GM12878 (cell line): ENCODE measurements around the gene FIBCD1. TPM values are rescaled to one million over a fixed set of nuclear protein-coding genes. Genes with fewer than 3 reads are reported as not detected.

Experiments
- DPF2 ChIP-seq: fragments of 450-650 bp; IDR thresholded peaks from 2 replicates; pipeline ENCODE4 v1.6.1; 2017; ENCODE audit warnings: mild to moderate bottlenecking
- E4F1 ChIP-seq: fragments of 450-650 bp; IDR thresholded peaks from 2 replicates; pipeline ENCODE4 v1.6.1; 2018; ENCODE audit warnings: borderline replicate concordance, mild to moderate bottlenecking; ENCODE audit not compliant: partially characterized antibody
- ETV6 ChIP-seq, 2 experiments: fragments of 450-650 bp in 1 of 2; IDR thresholded peaks in 1 of 2; conservative IDR thresholded peaks in 1 of 2; 2 replicates each; pipeline ENCODE4 v1.6.1; 2014; ENCODE audit warnings: antibody characterized with exemption in 1 of 2, borderline replicate concordance in 1 of 2, low read depth in 1 of 2, mild to moderate bottlenecking in 1 of 2, moderate library complexity in 1 of 2
- HDAC6 ChIP-seq: fragments of 200-600 bp; sonication (generic); IDR thresholded peaks from one replicate; pipeline ENCODE4 v1.8.0; 2017; ENCODE audit warnings: antibody characterized with exemption; ENCODE audit not compliant: unreplicated experiment
- JUND ChIP-seq: IDR thresholded peaks from 2 replicates; pipeline ENCODE4 v1.6.1; 2012; ENCODE audit warnings: low read depth, mild to moderate bottlenecking, low read length, improper control_type of control experiment, moderate library complexity
- KDM1A ChIP-seq: fragments of 200-600 bp; sonication (generic); IDR thresholded peaks from 2 replicates; pipeline ENCODE4 v1.6.1; 2016; ENCODE audit warnings: borderline replicate concordance
- MTA2 ChIP-seq: fragments of 450-650 bp; IDR thresholded peaks from 2 replicates; pipeline ENCODE4 v1.6.1; 2016; ENCODE audit warnings: low read depth, mild to moderate bottlenecking, moderate library complexity
- MXI1 ChIP-seq: fragments of 150-350 bp; IDR thresholded peaks from 2 replicates; pipeline ENCODE4 v1.6.1; 2011; ENCODE audit warnings: low read depth, mild to moderate bottlenecking, inconsistent platforms, low read length, improper control_type of control experiment
- MYB ChIP-seq: fragments of 150-350 bp; IDR thresholded peaks from 2 replicates; pipeline ENCODE4 v1.6.1; 2014; ENCODE audit warnings: mild to moderate bottlenecking, low read depth, low read length, borderline replicate concordance
- NR2C1 ChIP-seq: fragments of 450-650 bp; IDR thresholded peaks from 2 replicates; pipeline ENCODE4 v1.6.1; 2017; ENCODE audit warnings: antibody characterized with exemption, mild to moderate bottlenecking, moderate library complexity
- ZBED1 ChIP-seq: IDR thresholded peaks from 2 replicates; pipeline ENCODE4 v1.6.1; 2016; ENCODE audit warnings: borderline replicate concordance
- ZZZ3 ChIP-seq: IDR thresholded peaks from 2 replicates; pipeline ENCODE4 v1.6.1; 2011; ENCODE audit warnings: low read depth; ENCODE audit not compliant: control insufficient read depth, insufficient read length
- polyA plus RNA-seq, 11 experiments: library from polyadenylated mRNA; depleted of rRNA in 4 of 11; unstranded in 6 of 11; stranded (reverse) in 5 of 11; fragments of >200 nt; fragmentation: Nextera tagmentation in 4 of 11; fragmentation: Illumina TruSeq in 1 of 11; extraction: Ambion mirVana in 4 of 11; extraction: Trizol in 1 of 11; gene quantifications; 1 replicate in 1 of 11; 2 replicates in 10 of 11; pipeline versions ENCODE4 v1.2.1 to v1.2.3, GENCODE V29; 2011 to 2016; ENCODE audit warnings: inconsistent platforms in 2 of 11, missing spikeins in 2 of 11, low read depth in 1 of 11
- total RNA-seq, 4 experiments: library from RNA; depleted of rRNA in 3 of 4; stranded (reverse); fragments of >200 nt in 3 of 4; fragmentation: Illumina TruSeq in 1 of 4; extraction: Trizol in 1 of 4; gene quantifications; 2 replicates each; pipeline versions ENCODE4 v1.2.1 to v1.2.3, GENCODE V29; 2013 to 2021

Gene FIBCD1
- total and polyA plus RNA-seq, 10 of the 15 experiments (the other 5 are each of a cell fraction or from before 2014, with no cell fraction given), result 0.04 to 0.95 (median 0.25) TPM; not detected in 6

GRCh38 chr9:130987054-130987453 is 48.0 kb upstream of the FIBCD1 start (continued):
- TF ChIP-seq HDAC6 (no peak), DPF2 (no peak), MXI1 (no peak), NR2C1 (no peak), ETV6 (conservative IDR thresholded peaks at IDR 0.05 in 1 of 2, IDR thresholded peaks at IDR 0.05 in 1 of 2; ENCODE audit: borderline replicate concordance in 1 of 2, low read depth in 1 of 2) (no peak), ZBED1 (no peak), MTA2 (no peak), JUND (no peak), ZZZ3 (no peak), E4F1 (no peak), KDM1A (no peak), MYB (no peak)
